Fibroblast of skin of right biceps (primary cell): ENCODE results near the gene RGPD4.
"Not testable (repeated sequence)": the region's sequence is repeated elsewhere in the genome, so short reads cannot be mapped to it uniquely, and the experiment has no call there.

ENCODE experiments used
- DNase-seq: peaks from one replicate; pipeline ENCODE4 v3.0.0-alpha.2; 2013

The RGPD4 gene

GRCh38 chr2:107826749-107827148, at the start of gene RGPD4:
Gene RGPD4, plus strand, starts transcription at chr2:107826892. Its CDS starts 122 bp downstream, at chr2:107827014.
- not testable (repeated sequence) for DNase-seq

DNA sequence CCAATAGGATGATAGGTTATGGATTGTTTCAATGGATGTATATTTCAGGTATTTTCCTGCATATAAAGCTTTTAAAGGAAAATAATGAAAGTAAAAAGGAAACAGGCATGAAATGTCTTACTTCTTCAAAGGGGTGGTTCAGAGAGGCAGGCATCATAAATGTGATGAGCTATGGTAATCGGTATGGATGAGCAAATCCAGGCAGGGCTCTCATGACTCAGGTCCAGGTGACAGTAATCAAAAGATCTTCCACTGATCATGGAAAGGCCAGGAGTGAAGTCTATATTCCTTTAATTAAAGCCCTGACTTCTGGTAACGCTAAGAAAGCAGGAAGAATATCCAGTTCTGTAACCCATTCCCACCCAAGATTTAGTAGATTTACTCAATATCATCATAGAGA, 48.7 kb upstream of the RGPD4 start:
- no peak for DNase-seq

- DNase-seq: no peak
These were observed 40.9 kb upstream of the RGPD4 start for GRCh38 chr2:107785756-107786155.

GRCh38 chr2:107790837-107791236, 35.9 kb upstream of the RGPD4 start:
- DNase-seq: no peak

DNA sequence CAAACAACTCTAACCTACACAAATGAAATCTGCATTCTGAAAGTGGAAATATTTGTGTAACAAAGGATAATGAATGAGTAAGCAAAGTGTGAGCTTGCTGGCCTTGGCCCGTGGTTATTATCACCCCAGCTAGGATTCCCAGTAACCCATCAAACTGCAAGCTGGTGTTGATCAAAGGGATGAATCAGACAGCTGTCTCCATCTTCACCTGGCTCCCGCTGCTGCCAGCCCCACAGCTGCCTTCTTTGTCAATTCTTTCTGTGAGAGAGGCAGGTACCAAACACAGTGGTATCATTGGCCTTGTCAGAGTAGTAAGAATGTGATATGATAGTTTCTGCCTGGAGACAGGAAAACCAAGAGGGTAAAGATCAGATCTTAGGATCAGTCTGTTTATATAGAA, 25.2 kb upstream of the RGPD4 start:
- no peak for DNase-seq

GRCh38 chr2:107804608-107805498, 21.8 kb upstream of the RGPD4 start:
- peak; percentile 11 for DNase-seq

GRCh38 chr2:107806901-107807300, 19.8 kb upstream of the RGPD4 start:
- DNase-seq: no peak

GRCh38 chr2:107807988-107808387, 18.7 kb upstream of the RGPD4 start:
- no peak for DNase-seq

GRCh38 chr2:107808959-107809358, 17.7 kb upstream of the RGPD4 start:
- DNase-seq: no peak

DNA sequence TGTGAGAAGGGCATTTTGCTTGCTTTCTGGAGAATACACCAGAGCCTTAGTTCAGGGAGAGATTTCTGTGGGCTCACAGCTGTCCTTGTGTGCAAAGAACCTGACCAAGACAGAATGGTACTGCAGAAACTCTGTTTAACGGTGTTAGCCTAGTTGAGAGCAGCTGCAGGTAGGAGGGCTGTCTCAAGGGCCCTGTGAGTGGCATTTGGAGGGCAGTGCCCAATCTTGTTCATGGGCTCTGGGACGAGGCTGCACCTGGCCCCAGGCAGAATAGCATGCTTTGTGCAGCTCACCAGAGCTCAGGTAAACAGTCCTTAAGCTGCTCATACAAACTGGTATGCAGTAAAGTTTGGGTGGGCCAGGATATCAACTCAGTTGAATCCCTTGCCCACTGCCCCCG, 16.9 kb upstream of the RGPD4 start:
- no peak for DNase-seq

DNA sequence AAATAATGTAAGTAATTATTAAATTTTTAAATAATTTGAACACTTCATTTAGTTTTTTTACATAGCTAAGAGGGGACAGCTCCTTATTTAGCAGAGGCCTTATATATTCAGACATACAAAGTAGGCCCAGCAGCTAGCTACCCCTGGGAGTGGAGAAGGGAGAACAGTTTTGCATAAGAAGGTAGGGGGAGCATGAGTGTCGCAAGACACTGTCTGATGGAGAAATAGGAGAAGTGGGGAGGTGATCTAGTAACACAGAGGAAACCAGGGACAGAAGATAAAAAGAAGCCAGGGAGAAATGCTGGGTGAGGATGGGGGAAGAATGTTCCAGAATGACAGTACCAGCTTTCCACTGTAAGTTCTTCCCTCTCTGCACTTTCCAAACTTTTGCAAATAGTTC, 16.0 kb upstream of the RGPD4 start:
- DNase-seq: no peak

DNA sequence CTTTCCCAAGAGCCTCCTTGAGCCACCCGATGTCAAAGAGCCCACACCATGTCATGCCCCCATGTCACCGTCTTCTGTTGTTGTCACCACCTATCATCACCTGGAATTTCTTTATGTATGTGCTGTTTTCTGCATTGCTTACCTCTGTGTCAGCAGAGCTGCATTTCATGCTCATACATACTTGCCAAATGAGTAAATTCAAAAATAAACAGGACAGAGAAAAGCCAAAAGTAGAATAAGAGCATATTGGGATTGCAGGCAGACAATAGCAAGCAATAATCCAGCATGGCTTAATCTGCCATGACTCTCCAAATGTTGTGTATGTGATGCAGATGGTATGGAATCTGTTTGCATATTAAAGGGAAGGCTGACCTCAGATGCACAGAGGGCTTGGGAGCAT, 15.3 kb upstream of the RGPD4 start:
- no peak for DNase-seq

DNA sequence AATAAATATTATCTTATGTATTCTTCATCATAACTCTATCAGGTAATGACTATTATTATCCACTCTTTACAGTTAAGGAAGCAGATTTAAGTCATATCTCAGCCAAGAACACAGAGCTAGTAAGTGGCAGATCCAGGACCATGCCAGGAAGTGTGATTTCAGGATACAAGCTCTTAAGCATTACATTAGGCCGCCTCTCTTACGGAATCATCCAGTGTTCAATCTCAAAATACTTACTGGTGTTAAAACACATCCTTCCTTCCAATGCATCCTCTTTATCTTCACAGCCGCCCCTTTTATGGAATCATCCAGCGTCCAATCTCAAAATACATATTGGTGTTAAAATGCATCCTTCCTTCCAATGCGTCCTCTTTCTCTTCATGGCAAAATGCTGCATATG, 14.7 kb upstream of the RGPD4 start:
- DNase-seq: no peak

DNA sequence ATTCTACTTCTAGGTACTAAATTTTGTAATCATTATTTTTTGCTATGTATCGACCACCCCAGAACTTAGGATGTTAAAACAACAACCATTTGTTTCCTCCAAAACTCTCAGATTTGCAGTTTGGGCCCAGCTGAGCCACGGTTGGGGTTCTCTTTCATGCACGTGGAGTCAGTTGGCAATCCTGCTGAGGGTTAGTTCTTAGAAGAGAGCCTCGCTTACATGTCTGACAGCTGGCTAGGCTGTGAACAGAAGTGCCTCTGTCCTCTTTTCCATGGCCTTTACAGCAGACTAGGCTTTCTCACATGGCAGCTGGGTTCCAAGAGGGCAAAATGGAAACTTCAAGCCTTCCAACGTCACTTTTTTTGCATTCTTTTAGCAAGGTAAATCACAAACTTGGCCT, 9.3 kb upstream of the RGPD4 start:
- DNase-seq: no peak

DNA sequence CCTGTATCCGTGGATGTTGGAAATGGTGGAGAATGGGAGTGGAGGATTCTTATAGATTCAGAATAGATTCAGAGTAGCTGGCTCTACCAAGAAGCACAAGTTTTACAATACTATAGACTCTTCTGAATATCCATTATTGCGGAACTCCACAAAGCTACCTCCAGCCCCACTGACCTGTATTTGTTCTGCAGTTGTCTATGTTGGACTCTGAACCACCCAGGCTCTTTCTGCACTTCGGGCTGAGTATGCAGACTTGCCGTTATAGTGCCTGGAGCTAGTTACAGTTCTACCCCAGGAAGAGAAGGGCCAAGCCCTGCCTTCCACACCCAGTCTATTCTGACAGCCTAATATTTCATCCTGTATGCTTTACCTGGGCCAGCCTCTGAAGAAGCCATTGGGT, 4.4 kb upstream of the RGPD4 start:
- DNase-seq: no peak

GRCh38 chr2:107824451-107825205, 2.1 kb upstream of the RGPD4 start:
- DNase-seq: no peak

GRCh38 chr2:107825206-107825563, 1.5 kb upstream of the RGPD4 start:
- no peak for DNase-seq

DNA sequence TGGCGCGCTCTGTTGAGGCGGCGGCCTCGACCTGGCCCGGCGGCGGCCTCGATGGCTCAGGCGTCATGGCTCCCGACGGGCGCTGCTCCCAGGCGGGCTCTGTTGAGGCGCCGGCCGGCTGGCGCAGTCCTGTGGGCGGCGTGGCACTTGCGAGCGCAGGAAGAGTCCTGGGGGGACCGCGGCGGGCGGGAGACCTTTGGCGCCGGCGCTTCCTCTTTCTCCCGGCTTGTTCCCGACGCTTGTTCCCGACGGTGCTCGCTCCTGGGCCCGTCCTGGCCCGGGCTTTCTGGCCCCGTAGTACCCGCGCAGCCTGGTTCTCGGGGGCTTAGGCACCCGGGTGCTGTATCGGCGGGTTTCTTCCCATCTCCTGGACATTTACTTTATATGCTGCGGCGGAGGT, 2.8 kb downstream of the RGPD4 start:
- not testable (repeated sequence) for DNase-seq

GRCh38 chr2:107833152-107833551, 6.5 kb downstream of the RGPD4 start:
- not testable (repeated sequence) for DNase-seq

DNA sequence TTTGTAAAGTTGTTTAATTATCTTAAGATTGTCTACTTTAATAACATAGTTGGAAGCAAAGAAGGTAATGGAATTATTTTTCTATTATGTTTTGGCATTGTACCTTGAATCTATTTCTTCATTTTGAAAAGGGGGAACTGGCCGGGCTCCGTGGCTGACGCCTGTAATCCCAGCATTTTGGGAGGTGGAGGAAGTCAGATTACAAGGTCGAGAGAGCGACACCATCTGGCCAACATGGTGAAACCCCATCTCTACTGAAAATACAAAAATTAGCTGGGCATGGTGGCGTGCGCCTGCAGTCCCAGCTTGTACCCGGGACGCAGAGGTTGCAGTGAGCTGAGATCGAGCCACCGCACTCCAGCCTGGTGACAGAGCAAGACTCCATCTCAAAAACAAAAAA, 6.9 kb downstream of the RGPD4 start:
- not testable (repeated sequence) for DNase-seq

DNA sequence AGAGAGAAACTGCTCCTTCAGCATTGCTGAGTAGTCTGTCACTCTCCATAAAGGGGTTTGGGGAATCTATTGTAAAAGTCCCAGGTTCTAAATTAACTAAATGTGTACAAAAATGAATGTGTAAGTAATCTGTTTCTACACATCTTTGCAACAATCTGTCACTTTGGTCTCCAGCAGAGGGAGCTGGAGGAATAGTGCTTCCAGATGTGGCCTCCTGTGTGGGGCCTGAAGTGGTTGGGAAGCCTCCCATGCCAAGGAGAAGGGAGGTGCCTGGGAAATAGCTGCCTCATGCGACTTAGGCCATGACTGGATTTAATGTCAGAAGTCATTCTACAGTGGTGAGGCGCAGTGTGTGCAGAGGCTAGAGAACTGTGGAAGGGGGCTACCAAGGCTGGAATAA, 89.4 kb downstream of the RGPD4 start:
- DNase-seq: not testable (repeated sequence)

DNA sequence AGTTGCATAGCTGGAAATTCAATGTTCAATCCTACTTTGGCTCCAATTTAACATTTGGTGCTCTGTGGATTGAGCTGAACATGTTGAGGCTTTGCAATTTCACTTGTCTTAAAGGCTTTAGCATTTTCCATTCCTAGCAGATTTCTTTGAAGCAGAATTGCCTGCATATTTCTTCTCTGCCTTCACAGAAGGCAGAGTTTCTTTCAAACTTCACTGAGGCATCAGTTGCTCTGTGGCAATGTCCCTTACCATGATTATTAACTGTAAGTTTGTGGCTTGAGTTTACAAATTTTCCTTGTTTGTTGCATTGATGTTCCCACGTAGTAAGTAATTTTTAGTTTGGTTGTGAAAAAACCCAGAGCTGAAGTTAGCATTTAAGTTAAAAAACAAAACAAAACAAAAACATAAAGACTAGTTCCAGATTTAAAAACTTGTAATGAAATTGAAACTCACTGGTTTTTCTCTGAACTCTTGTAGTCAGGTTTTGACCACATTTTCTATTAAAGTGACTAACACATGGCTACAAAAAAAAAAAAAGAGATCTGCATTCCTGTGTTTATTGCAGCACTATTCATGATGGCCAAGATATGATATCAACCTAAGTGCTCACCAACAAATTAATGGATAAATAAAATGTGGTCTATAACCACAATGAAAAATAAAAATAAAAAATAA, 90.1 kb downstream of the RGPD4 start:
- DNase-seq: not testable (repeated sequence)

DNA sequence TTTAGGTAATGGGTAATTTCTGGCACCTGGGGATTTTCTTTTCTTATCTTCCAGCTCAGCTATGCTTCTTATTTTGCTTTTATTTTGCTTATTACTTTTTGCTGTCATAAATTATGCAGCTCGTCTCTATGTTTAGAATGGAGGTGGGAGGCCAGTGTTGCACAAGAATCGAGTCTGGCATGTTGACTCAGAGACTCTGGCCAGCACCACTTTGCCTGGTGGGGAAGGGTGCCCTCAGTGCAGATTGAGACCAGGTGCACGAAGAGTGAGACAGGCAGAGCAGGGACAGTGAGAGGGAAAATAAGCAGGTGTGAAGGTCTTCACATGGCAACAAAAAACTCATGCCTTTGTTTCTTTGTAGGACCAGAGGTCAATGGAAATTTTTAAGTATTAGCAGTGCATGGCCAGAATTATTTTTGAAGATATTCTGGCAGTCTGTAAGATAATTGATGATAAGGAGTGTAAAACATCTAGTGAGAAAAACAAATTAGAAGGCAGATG, 100.4 kb downstream of the RGPD4 start:
- no peak for DNase-seq
